Heart left ventricle (tissue), 16 donors: Measurements from ENCODE around the gene KEAP1. TPM values are rescaled to one million over a fixed set of nuclear protein-coding genes. Genes with fewer than 3 reads are reported as not detected.
A peak's percentile ranks its signal among the peaks of the same experiment; 100 is the strongest.

Source experiments
- ATAC-seq, 4 donors: fragments of 200-7000 bp; cut with Tn5 transposase; one replicate each; pipeline ENCODE4 v1.9.1; 2020 to 2022; ENCODE audit warnings: moderate library complexity in 4 of 4, mild to moderate bottlenecking in 3 of 4, moderate number of reproducible peaks in 1 of 4
- DNase-seq, 5 donors: peaks; one replicate each; pipeline ENCODE4 v3.0.0-alpha.2; 2020
- H3K27ac ChIP-seq, 12 donors: fragments of 200-600 bp; sonication (generic) in 4 of 12; one replicate each; pipeline versions ENCODE4 v1.5.0 to v1.8.0; 2016 to 2022; ENCODE audit warnings: mild to moderate bottlenecking in 2 of 12
- H3K27me3 ChIP-seq, 9 donors: fragments of 200-600 bp; sonication (generic) in 2 of 9; one replicate each; pipeline versions ENCODE4 v1.5.1 to v1.8.0; 2016 to 2022; ENCODE audit warnings: mild to moderate bottlenecking in 3 of 9
- H3K36me3 ChIP-seq, 9 donors: fragments of 200-600 bp; sonication (generic) in 2 of 9; one replicate each; pipeline versions ENCODE4 v1.5.0 to v1.8.0; 2018 to 2022; ENCODE audit warnings: mild to moderate bottlenecking in 2 of 9
- H3K4me1 ChIP-seq, 12 donors: fragments of 200-600 bp; sonication (generic) in 4 of 12; one replicate each; pipeline versions ENCODE4 v1.5.0 to v1.8.0; 2016 to 2022; ENCODE audit warnings: mild to moderate bottlenecking in 3 of 12
- H3K4me3 ChIP-seq, 12 donors: fragments of 200-600 bp; sonication (generic) in 4 of 12; one replicate each; pipeline versions ENCODE4 v1.5.0 to v1.8.0; 2017 to 2022; ENCODE audit warnings: mild to moderate bottlenecking in 9 of 12, moderate library complexity in 4 of 12
- H3K9me3 ChIP-seq, 12 donors: fragments of 200-600 bp; sonication (generic) in 4 of 12; one replicate each; pipeline versions ENCODE4 v1.5.0 to v1.8.0; 2016 to 2022; ENCODE audit warnings: mild to moderate bottlenecking in 1 of 12
- CTCF ChIP-seq, 12 donors: fragments of 200-600 bp; sonication (generic) in 4 of 12; IDR thresholded peaks; one replicate each; pipeline versions ENCODE4 v1.5.0 to v1.8.0; 2018 to 2022; ENCODE audit warnings: antibody characterized with exemption in 12 of 12, mild to moderate bottlenecking in 5 of 12
- POLR2A ChIP-seq, 2 donors: fragments of 450-650 bp; IDR thresholded peaks; one replicate each; pipeline ENCODE4 v1.6.1; 2017; ENCODE audit warnings: antibody characterized with exemption in 2 of 2, mild to moderate bottlenecking in 2 of 2, moderate library complexity in 2 of 2
- WGBS, 4 donors: extraction: QIAGEN DNeasy Blood & Tissue Kit in 2 of 4; methylation state at CpG; one replicate each; pipeline versions ENCODE4 v1.1.5 to v1.1.7; 2013 to 2018; 5-methylcytosine and 5-hydroxymethylcytosine counted together
- intact Hi-C, 10 donors: fragments of 100-400 bp; cut with DNase I; formaldehyde crosslinking; loops; one replicate each; pipeline versions ENCODE4 v1.11.1 to v1.14.2; 2022
- polyA plus RNA-seq, 2 donors: library from polyadenylated mRNA; stranded (reverse); fragments of 200-250 nt; gene quantifications; one replicate each; pipeline ENCODE4 v1.2.3, GENCODE V29; 2013
- total RNA-seq, 9 donors: library from RNA; depleted of rRNA in 2 of 9; stranded (reverse); fragments of >200 nt in 2 of 9; fragmentation: NEBNext Ultra II Directional in 3 of 9; extraction: Animal tissue kit (Norgen Biotek cat#: 25700) in 3 of 9; gene quantifications; one replicate each; pipeline versions ENCODE4 v1.1.0 to v1.2.4, GENCODE V29; 2016 to 2023
- donor health status: ischemic (EF 13 %, LVEDD 7.1; RV severe dilation, severe dysfunction).
- donor health status: healthy with polysubstance abuse.
- donor health status: DM: no; HTN: yes; CAD: no.
- donor health status: DM: no; HTN: no; CAD: no.
- donor health status: ischemic (EF 25% LVEDD 6.9; RV normal size, moderate dysfunction).
- donor health status: ischemic (EF 25% LVEDD 5.7; RV mildly dilated, moderate dysfunction).
- donor health status: healthy.
- donor health status: DM: yes; HTN: yes; CAD: no.
- donor health status: ischemic (EF 35%, LVEDD 5.7; RV mildly dilated, moderate dysfunction).
- donor health status: nonischemic (EF 11% LVEDD 7.7; RV severe dilation, severe dysfunction).
- donor health status: DM: yes; HTN: yes; CAD: no.
- donor health status: PGD.
- donor health status: ischemic (EF 29% LVEDD 5.4; RV normal size, mild dysfunction).
- donor health status: nonischemic (EF 23%, LVEDD 6.1; RV moderate dilation, normal function).

Gene KEAP1
- total and polyA plus RNA-seq, 11 donors: 52.8 to 94.2 (median 67.6) TPM

- TF ChIP-seq POLR2A (IDR thresholded peaks at IDR 0.05): no peak
- no peak for TF ChIP-seq CTCF (IDR thresholded peaks at IDR 0.05)
- DNase-seq (no peak), ATAC-seq (no peak)
- Histone ChIP-seq H3K27me3 (no peaks in the 10 kb centered on the region), H3K27ac (no peak overlapping the region), H3K9me3 (no peaks in the 10 kb centered on the region), H3K36me3 (no peaks in the 10 kb centered on the region), H3K4me1 (peaks cover 0 to 16% (median 8%) of the 10 kb centered on the region in 12 donors), H3K4me3 (no peak overlapping the region)
- intact Hi-C loops: loop anchor here in 2 of 10 donors (5.0 to 10.0 kb wide), 2 partner anchors 70 to 92 kb away; partner anchors contain the start of genes CDC37 (in 1 of the 2), CDKN2D (in 1 of the 2) and KRI1 (in 1 of the 2)
- 62 to 66% (median 65%) methylated on average over 6 of the region's 6 CpGs for WGBS, 4 donors
Observed at GRCh38 chr19:10474962-10475451, 28.1 kb downstream of the KEAP1 start.

GRCh38 chr19:10473192-10473591, 30.0 kb downstream of the KEAP1 start:
- H3K9me3 ChIP-seq: no peaks in the 10 kb centered on the region
- intact Hi-C loops: loop anchor here in 1 of 10 donors (10.0 kb wide), 1 partner anchor 68 kb away; the partner anchor contains the start of gene CDC37
- no peak for DNase-seq
- TF ChIP-seq POLR2A (IDR thresholded peaks at IDR 0.05) (no peak), CTCF (IDR thresholded peaks at IDR 0.05) (no peak)
- H3K4me3 ChIP-seq: no peak overlapping the region
- H3K27me3 ChIP-seq: no peaks in the 10 kb centered on the region
- 70 to 85% (median 79%) methylated on average over 5 of the region's 5 CpGs for WGBS, 4 donors
- H3K36me3 ChIP-seq: no peaks in the 10 kb centered on the region
- H3K4me1 ChIP-seq: peaks cover 0 to 2% (median 0%) of the 10 kb centered on the region in 12 donors
- ATAC-seq: no peak
- H3K27ac ChIP-seq: no peak overlapping the region

- no peak for ATAC-seq
Observed at GRCh38 chr19:10471909-10472308, 31.2 kb downstream of the KEAP1 start.

GRCh38 chr19:10468133-10468532, 35.0 kb downstream of the KEAP1 start:
- ATAC-seq: no peak
- Histone ChIP-seq H3K36me3 (peaks cover 0 to 44% (median 27%) of the 10 kb centered on the region in 9 donors), H3K9me3 (no peaks in the 10 kb centered on the region), H3K27ac (no peak overlapping the region), H3K4me1 (no peaks in the 10 kb centered on the region), H3K27me3 (no peaks in the 10 kb centered on the region), H3K4me3 (no peak overlapping the region)
- TF ChIP-seq POLR2A (IDR thresholded peaks at IDR 0.05) (no peak), CTCF (IDR thresholded peaks at IDR 0.05) (no peak)
- no peak for DNase-seq
- 71 to 82% (median 81%) methylated on average over 12 of the region's 12 CpGs for WGBS, 4 donors
- intact Hi-C loops: no loop called here

More at GRCh38 chr19:10471909-10472308, 31.2 kb downstream of the KEAP1 start:
- Histone ChIP-seq H3K4me3 (no peak overlapping the region), H3K4me1 (no peaks in the 10 kb centered on the region), H3K9me3 (no peaks in the 10 kb centered on the region), H3K27ac (no peak overlapping the region), H3K27me3 (no peaks in the 10 kb centered on the region), H3K36me3 (peaks cover 0 to 10% (median 7%) of the 10 kb centered on the region in 9 donors)
- TF ChIP-seq POLR2A (IDR thresholded peaks at IDR 0.05): no peak
- peak in 8 of 12 donors; percentile 8 to 41 (median 26) for TF ChIP-seq CTCF (IDR thresholded peaks at IDR 0.05)
- intact Hi-C loops: loop anchor here in 1 of 10 donors (10.0 kb wide), 1 partner anchor 67 kb away; the partner anchor contains the start of gene CDC37
- DNase-seq: no peak
- WGBS, 4 donors: 35 to 58% (median 41%) methylated on average over 6 of the region's 6 CpGs
